Naive thymus-derived CD8-positive, alpha-beta T cell (primary cell): Measurements from ENCODE around the gene REM1. TPM values are rescaled to one million over a fixed set of nuclear protein-coding genes. Genes with fewer than 3 reads are reported as not detected.
"Not testable (repeated sequence)": the region's sequence is repeated elsewhere in the genome, so short reads cannot be mapped to it uniquely, and the experiment has no call there.

Experiments used
- ATAC-seq, 2 donors: fragments of 150-1000 bp; cut with Tn5 transposase in 1 of 2; sonication (Bioruptor Pico), chemical (Tn5 transposase) in 1 of 2; 1 replicate in 1 of 2; 2 replicates in 1 of 2; pipeline ENCODE4 v1.10.0; 2021; ENCODE audit warnings: mild to moderate bottlenecking in 2 of 2, moderate library complexity in 2 of 2
- POLR2A ChIA-PET: fragments of 350-600 bp; sonication (Branson Sonifier 250); formaldehyde crosslinking; loops from one replicate; lab custom pipeline; 2021; ENCODE audit warnings: antibody characterized with exemption; lab: Charles Lee
- DNase-seq, 10 donors: peaks; one replicate each; pipeline versions ENCODE4 v3.0.0 to v3.0.0-alpha.2; 2020 to 2022
- H3K27ac Mint-ChIP-seq, 10 donors: one replicate each; pipeline ENCODE4 v1.8.0; 2020 to 2022; ENCODE audit warnings: mild to moderate bottlenecking in 10 of 10, mixed read lengths in 10 of 10, moderate library complexity in 4 of 10, inconsistent platforms in 1 of 10
- H3K27me3 Mint-ChIP-seq, 5 donors: one replicate each; pipeline ENCODE4 v1.8.0; 2021 to 2022; ENCODE audit warnings: mixed read lengths in 5 of 5
- H3K36me3 Mint-ChIP-seq, 3 donors: one replicate each; pipeline ENCODE4 v1.8.0; 2020 to 2022; ENCODE audit warnings: mixed read lengths in 3 of 3, mild to moderate bottlenecking in 2 of 3, inconsistent platforms in 1 of 3
- H3K4me1 Mint-ChIP-seq, 4 donors: one replicate each; pipeline ENCODE4 v1.8.0; 2021 to 2022; ENCODE audit warnings: mixed read lengths in 4 of 4
- H3K4me3 Mint-ChIP-seq, 10 donors: one replicate each; pipeline ENCODE4 v1.8.0; 2020 to 2022; ENCODE audit warnings: mild to moderate bottlenecking in 10 of 10, mixed read lengths in 10 of 10, moderate library complexity in 6 of 10, inconsistent platforms in 1 of 10
- H3K9me3 Mint-ChIP-seq, 9 donors: one replicate each; pipeline ENCODE4 v1.8.0; 2020 to 2022; ENCODE audit warnings: mixed read lengths in 9 of 9, mild to moderate bottlenecking in 3 of 9, inconsistent platforms in 1 of 9, moderate library complexity in 1 of 9
- polyA plus RNA-seq, 3 donors: library from polyadenylated mRNA; unstranded; fragments of 300-500 nt; fragmentation: Illumina TruSeq; gene quantifications; one replicate each; pipeline ENCODE4 v1.2.3, GENCODE V29; 2021
- total RNA-seq, 8 experiments: library from RNA in 2 of 8; stranded (reverse) in 2 of 8; gene quantifications; one replicate each; pipeline ENCODE4 v1.2.3 and lab custom pipeline; 2021 to 2026

REM1 gene
- total and polyA plus RNA-seq, 5 experiments from 2014 or later, result not detected

DNA sequence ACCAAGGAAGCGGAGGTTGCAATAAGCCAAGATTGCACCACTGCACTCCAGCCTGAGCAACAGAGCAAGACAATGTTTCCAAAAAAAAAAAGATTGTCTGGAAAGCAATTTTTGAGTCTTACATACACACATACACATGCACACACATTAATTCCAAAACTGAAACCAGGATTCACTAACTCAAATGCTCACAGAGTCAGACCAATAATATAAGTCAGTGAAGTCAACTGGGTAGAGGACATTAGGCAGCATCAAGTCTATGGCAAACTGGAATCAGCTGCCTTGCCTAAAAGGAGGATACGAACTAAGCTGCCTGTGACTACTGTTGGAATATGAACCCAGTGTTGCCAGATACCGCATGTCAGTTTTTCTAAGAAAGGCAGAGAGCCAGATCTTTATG is 15.7 kb downstream of the REM1 start:
- Mint-ChIP-seq H3K27ac (no peak overlapping the region), H3K4me1 (peaks cover 0 to 3% (median 0%) of the 10 kb centered on the region in 4 donors), H3K36me3 (no peaks in the 10 kb centered on the region), H3K9me3 (no peaks in the 10 kb centered on the region), H3K27me3 (peaks cover 12 to 35% (median 15%) of the 10 kb centered on the region in 5 donors), H3K4me3 (no peak overlapping the region)
- ATAC-seq (no peak), DNase-seq (no peak)
- POLR2A ChIA-PET, result no interaction called here

DNA sequence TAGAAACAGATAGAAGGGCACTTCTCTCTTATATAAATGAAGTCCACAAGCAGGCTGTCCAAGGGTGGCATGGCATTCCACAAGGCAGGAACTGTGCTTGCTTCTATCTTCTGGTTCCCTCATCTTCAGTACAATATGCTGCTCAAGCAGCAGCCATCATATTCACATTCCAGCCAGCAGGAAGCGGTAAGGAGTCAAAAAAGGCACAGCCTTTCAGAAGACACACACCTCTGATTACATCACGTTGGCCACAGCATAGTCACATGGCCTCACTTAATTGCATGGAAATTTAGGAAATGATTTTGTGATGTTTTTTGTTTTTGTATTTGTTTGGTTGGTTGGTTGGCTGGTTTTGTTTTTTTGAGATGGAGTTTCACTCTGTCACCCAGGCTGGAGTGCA is 19.0 kb downstream of the REM1 start:
- Mint-ChIP-seq H3K36me3 (peaks cover 0 to 2% (median 0%) of the 10 kb centered on the region in 3 donors), H3K27ac (no peak overlapping the region), H3K4me1 (no peaks in the 10 kb centered on the region), H3K4me3 (no peak overlapping the region), H3K9me3 (no peaks in the 10 kb centered on the region), H3K27me3 (peaks cover 15 to 33% (median 16%) of the 10 kb centered on the region in 5 donors)
- DNase-seq, result no peak
- POLR2A ChIA-PET, result no interaction called here
- no peak for ATAC-seq

DNA sequence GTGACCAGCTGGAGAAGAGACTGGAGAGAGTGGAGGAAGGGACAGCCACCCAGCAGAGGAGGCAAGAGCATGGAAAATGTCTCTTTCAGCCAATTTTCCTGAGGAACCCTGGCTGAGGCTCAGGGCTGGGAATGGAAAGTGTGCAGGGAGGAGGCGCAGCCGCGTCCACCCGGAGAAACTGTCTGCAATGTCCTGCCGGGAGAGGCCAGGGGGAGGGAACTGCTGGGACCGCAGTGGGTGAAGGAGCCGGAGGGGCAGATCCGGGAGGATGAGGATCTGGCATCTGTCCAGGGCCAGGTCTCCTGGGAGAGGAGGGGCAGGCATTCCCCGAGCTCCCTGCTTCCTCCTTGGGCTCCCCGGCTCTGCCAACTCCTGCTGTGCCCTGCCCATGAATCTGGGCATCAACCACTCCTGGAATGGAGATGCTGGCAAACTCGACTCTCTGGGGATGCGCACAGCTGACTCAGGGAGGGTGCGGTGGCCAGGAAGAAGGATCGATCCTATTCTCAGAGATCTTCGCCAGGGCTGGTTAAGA is 21.7 kb downstream of the REM1 start:
- ATAC-seq, result no peak
- POLR2A ChIA-PET, result no interaction called here
- H3K27ac Mint-ChIP-seq, result no peak overlapping the region

DNA sequence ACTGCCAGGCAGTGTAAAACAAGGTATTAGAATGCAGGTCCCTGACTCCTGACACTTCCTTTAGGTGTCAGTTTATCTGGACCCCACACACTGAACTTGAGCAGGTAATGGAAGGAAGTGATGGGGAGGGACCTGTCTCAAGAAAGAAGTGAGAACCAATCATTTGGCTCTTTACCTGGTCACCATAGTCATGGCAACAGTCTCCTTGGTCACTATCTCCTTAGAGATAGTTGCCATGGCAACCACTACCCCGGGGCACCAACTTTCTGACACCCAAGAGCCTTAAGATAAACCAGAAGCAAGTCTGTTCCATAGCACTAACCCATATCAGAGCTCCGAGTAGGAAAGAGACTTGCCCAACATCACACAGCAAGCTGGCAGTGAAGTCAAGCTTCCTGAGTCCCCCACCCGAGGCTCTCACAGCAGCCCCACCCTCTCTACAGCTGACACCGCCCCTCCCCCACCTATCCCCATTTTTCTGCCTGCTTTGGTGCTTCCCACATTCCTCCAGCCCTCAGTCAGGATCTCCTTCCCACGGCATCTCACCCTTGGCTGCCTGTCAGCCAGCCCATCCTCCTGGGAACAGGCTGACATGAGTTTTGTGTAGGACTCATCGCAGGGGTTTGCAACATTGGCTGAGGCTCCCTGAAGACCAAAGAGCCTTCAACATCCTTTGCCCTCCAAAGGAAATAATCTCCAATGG is 22.9 kb downstream of the REM1 start:
- H3K36me3 Mint-ChIP-seq, result peaks cover 0 to 2% (median 0%) of the 10 kb centered on the region in 3 donors
- H3K9me3 Mint-ChIP-seq, result no peaks in the 10 kb centered on the region
- H3K27me3 Mint-ChIP-seq, result peaks cover 13 to 33% (median 15%) of the 10 kb centered on the region in 5 donors
- H3K27ac Mint-ChIP-seq, result no peak overlapping the region
- no peak for ATAC-seq
- POLR2A ChIA-PET, result no interaction called here
- DNase-seq, result no peak
- no peak overlapping the region for H3K4me3 Mint-ChIP-seq
- peaks cover 0 to 6% (median 2%) of the 10 kb centered on the region in 4 donors for H3K4me1 Mint-ChIP-seq

More for the DNA sequence above, 21.7 kb downstream of the REM1 start:
- H3K9me3 Mint-ChIP-seq, result no peaks in the 10 kb centered on the region
- H3K36me3 Mint-ChIP-seq, result peaks cover 0 to 2% (median 0%) of the 10 kb centered on the region in 3 donors
- H3K27me3 Mint-ChIP-seq, result peaks cover 14 to 33% (median 15%) of the 10 kb centered on the region in 5 donors
- no peaks in the 10 kb centered on the region for H3K4me1 Mint-ChIP-seq
- H3K4me3 Mint-ChIP-seq, result no peak overlapping the region
- DNase-seq, result no peak

DNA sequence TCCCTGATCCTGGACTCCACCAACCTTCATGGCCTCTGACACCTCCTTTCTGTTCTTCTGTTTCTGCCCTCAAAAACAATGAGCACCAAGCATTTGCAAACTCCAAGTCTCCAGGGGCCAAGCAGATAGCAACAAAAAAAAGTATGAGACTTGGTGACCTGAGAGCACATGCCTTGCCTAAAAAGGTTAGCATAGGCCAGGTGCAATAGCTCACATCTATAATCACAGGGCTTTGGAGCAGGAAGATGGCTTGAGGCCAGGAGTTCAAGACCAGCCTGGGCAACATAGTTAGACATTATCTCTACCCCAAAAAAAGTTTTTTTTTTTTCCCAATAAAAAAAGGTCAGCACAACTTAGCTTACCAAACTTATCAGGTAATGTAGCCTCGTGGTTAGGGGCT is 25.4 kb downstream of the REM1 start:
- ATAC-seq (no peak), DNase-seq (no peak)
- POLR2A ChIA-PET, result no interaction called here
- no peak overlapping the region for H3K4me3 Mint-ChIP-seq
- H3K9me3 Mint-ChIP-seq, result no peaks in the 10 kb centered on the region
- H3K27ac Mint-ChIP-seq, result no peak overlapping the region
- H3K36me3 Mint-ChIP-seq, result peaks cover 0 to 2% (median 0%) of the 10 kb centered on the region in 3 donors
- H3K4me1 Mint-ChIP-seq, result peaks cover 5 to 16% (median 7%) of the 10 kb centered on the region in 4 donors
- H3K27me3 Mint-ChIP-seq, result peaks cover 5 to 37% (median 16%) of the 10 kb centered on the region in 5 donors

DNA sequence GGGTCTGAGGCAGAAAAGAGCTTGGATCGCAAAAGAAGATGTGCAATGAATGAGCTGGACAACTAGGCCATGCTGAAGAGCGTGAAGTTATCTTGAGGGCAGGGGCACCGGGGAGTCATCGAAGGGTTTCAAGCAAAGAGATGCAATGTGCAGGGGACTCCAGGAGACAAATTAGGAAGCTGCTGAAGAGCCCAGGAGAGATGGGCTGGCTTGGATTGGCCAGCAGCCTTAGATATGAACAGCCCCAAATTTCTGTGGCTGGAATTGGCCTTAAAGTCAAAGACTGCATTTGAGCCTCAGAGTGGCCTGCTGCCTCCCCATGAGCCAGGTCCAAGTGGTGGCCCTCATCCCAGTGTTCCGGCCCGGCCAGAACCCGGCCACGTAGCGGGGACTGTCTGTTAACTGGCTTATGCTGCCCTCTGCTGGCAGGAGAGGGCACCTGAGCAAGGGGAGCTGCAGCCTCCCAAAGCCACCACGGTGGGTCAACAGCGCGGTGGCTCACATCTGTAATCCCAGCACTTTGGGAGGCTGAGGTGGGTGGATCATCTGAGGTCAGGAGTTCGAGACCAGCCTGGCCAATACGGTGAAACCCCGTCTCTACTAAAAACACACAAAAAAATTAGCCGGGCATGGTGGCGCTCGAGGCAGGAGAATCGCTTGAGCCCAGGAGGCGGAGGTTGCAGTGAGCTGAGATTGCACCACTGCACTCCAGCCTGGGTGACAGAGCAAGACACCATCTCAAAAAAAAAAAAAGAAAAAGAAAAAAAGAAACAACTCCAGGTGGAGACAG is 28.0 kb downstream of the REM1 start:
- H3K9me3 Mint-ChIP-seq, H3K36me3 Mint-ChIP-seq: not testable (repeated sequence)
- Mint-ChIP-seq H3K27ac (peak overlapping the region in 3 of 10 donors; percentile 11 to 21 (median 16)), H3K27me3 (peaks cover 0 to 27% (median 11%) of the 10 kb centered on the region in 5 donors), H3K4me1 (peaks cover 5 to 16% (median 7%) of the 10 kb centered on the region in 4 donors), H3K4me3 (peak overlapping the region in 1 of 10 donors; percentile 32)
- POLR2A ChIA-PET, result interaction anchor here (1.2 kb wide), 1 partner anchor 39 kb away, joined by 5 read pairs; no protein-coding TSS in a partner anchor
- ATAC-seq (peak; percentile 98 to 100), DNase-seq (peak; percentile 51 to 86 (median 68))

DNA sequence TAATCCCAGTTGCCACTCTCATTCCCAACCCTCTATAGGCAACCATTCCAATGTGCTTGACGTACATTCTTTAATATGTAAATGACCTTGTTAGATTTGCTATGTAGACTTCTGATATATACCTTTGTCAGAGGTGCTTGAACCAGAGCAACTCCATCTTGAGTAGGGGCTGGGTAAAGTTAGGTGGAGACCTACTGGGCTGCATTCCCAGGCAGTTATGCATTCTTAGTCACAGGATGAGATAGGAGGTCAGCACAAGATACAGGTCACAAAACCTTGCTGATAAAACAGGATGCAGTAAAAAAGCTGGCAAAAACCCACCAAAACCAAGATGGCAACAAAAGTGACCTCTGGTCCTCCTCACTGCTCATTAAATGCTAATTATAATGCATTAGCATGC is 30.8 kb downstream of the REM1 start:
- Mint-ChIP-seq H3K27ac (no peak overlapping the region), H3K4me1 (peaks cover 5 to 16% (median 7%) of the 10 kb centered on the region in 4 donors), H3K36me3 (peaks cover 0 to 6% (median 2%) of the 10 kb centered on the region in 3 donors), H3K27me3 (peaks cover 0 to 39% (median 16%) of the 10 kb centered on the region in 5 donors), H3K9me3 (peaks cover 0 to 2% (median 0%) of the 10 kb centered on the region in 9 donors), H3K4me3 (no peak overlapping the region)
- DNase-seq (no peak), ATAC-seq (no peak)
- POLR2A ChIA-PET, result no interaction called here

DNA sequence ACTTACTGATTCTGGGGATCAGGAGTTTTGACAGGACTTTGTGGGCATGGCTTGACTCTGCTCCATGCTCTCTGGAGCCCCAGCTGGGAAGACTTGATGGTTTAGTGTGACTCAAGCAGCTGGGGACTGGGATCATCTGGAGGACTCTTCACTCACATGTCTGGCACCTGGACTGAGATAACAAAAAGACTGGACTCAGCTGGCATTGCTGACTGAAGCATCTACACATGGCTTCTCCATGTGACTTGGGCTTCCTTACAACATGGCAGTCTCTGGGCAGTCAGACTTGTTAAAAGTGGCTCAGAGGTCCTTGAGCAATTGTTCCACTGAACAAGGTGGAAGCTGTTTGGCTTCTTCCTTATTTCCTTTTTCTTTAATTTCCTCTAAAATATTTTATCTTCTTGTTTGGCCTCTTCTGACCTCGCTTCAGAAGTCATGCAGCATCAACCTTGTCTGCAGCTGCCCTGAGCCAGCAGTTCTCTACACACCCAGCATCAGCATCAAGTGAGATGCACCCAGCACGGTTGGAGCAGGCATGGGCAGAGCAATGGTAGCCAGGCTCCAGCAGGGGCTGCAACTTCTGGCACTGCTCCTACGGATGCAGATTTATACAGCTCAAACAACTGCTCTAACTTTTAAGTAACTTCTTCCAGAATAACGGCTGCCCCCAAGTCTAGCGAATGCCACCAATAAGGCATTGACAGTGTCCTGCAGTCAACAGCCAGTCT is 33.6 kb downstream of the REM1 start:
- peaks cover 0 to 33% (median 15%) of the 10 kb centered on the region in 5 donors for H3K27me3 Mint-ChIP-seq
- peaks cover 1 to 4% (median 2%) of the 10 kb centered on the region in 4 donors for H3K4me1 Mint-ChIP-seq
- DNase-seq, result no peak
- H3K4me3 Mint-ChIP-seq, result no peak overlapping the region
- peak overlapping the region in 2 of 10 donors; percentile 33 to 73 for H3K27ac Mint-ChIP-seq
- peaks cover 0 to 6% (median 2%) of the 10 kb centered on the region in 3 donors for H3K36me3 Mint-ChIP-seq
- H3K9me3 Mint-ChIP-seq, result peaks cover 0 to 2% (median 0%) of the 10 kb centered on the region in 9 donors
- POLR2A ChIA-PET, result no interaction called here
- no peak for ATAC-seq

DNA sequence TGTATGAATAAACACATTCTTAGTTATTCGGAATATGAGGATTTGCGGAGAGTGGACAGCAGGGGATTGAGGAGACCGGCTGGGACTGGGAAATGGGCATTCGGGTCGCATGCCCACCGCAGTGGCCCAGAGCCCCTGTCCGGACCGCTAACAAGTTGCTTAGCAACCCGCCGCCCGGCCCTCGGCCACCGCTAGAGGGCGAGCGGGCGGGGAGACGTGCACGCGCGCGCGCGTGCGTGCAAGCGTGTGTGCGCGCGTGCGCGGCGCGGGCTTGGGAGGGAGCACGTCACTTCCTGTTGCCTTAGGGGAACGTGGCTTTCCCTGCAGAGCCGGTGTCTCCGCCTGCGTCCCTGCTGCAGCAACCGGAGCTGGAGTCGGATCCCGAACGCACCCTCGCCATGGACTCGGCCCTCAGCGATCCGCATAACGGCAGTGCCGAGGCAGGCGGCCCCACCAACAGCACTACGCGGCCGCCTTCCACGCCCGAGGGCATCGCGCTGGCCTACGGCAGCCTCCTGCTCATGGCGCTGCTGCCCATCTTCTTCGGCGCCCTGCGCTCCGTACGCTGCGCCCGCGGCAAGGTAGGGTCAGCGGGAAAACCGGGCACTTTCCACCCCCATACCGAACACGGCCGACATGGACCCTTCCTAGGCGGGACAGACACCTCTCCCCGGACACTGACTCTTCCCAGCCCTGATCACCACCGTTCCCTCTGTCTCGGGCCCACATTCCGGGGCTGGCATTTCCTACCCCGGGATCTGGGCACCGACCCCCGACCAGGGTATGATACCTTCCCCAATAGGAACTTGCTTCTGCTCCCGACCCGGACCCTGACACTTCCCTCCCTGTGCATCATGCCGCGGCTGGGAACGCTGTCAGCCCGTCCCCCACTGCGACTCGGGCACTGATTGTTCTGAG is 39.3 kb downstream of the REM1 start, which contains the start of gene HM13:
Gene HM13 (plus strand): TSS at position 289 of the 918 bp plus-strand sequence. CDS start 110 bp downstream, at position 399.
- POLR2A ChIA-PET, result no interaction called here
- DNase-seq (peak; percentile 80 to 93 (median 88)), ATAC-seq (peak; percentile 88)
- Mint-ChIP-seq H3K27me3 (peaks cover 0 to 2% (median 0%) of the 10 kb centered on the region in 5 donors), H3K9me3 (no peaks in the 10 kb centered on the region), H3K27ac (peak within 1 kb of the TSS in 8 of 10 donors; percentile 69 to 95 (median 86)), H3K4me1 (peaks cover 2 to 11% (median 9%) of the 10 kb centered on the region in 4 donors), H3K4me3 (peak within 1 kb of the TSS in 2 of 10 donors; percentile 62 to 75), H3K36me3 (peaks cover 0 to 7% (median 0%) of the 10 kb centered on the region in 3 donors)

DNA sequence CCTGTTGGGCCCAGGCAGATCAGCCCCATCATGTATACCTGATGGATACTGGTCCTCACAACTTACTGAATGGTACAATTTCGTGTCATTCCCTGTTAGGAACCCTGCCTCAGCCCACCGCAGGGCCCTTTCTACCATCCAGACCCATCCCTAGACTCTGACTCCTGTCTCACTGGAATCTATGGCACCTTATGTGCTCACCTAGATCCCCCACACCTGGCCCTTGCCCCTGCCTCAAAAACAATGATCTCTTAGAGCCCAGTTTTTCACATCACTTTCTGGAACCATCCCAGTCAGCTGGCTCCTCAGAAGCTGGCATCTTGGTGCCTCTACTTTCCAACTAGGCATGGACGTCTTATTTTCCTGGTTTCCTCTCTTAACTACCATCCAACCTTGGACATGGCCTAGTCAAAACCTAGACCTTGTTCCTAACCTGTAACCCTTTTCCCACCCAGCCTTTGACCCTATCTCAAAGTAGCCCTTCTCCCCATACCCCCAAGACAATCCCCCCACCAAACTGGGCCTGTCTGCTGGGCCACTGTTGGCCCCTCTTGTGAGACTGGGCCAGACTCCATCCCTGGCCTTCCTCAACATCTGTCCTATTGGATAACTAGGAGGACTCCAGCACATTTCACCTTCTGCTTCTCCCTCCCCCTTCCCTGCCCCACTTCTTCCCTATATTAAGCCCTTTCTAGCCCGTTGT is 40.1 kb downstream of the REM1 start:
- H3K27ac Mint-ChIP-seq, result no peak overlapping the region
- H3K4me1 Mint-ChIP-seq, result peaks cover 3 to 18% (median 15%) of the 10 kb centered on the region in 4 donors
- H3K36me3 Mint-ChIP-seq, result peaks cover 0 to 15% (median 0%) of the 10 kb centered on the region in 3 donors
- no peaks in the 10 kb centered on the region for H3K9me3 Mint-ChIP-seq
- POLR2A ChIA-PET, result no interaction called here
- H3K4me3 Mint-ChIP-seq, result no peak overlapping the region
- no peaks in the 10 kb centered on the region for H3K27me3 Mint-ChIP-seq
- ATAC-seq (no peak), DNase-seq (no peak)

DNA sequence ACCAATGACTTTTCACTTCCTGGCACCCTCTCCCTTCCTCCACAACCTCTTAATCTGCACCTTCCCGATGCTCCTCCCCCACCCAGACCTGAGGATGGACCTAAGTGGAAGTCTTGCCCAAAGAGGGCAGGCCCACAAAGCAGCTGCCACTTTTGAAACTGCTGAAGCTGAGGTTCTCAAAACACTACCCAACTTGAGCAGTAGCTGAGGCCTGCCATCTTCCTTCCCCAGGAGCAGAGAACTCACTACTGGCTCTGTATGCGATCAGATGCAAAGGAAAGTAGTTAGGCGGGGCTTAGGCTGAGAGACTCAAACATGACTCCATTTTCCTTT is 40.7 kb downstream of the REM1 start:
- no peaks in the 10 kb centered on the region for H3K27me3 Mint-ChIP-seq
- no peak overlapping the region for H3K27ac Mint-ChIP-seq
- no peak overlapping the region for H3K4me3 Mint-ChIP-seq
- no peaks in the 10 kb centered on the region for H3K9me3 Mint-ChIP-seq
- POLR2A ChIA-PET, result no interaction called here
- peaks cover 0 to 20% (median 0%) of the 10 kb centered on the region in 3 donors for H3K36me3 Mint-ChIP-seq
- DNase-seq (no peak), ATAC-seq (no peak)
- H3K4me1 Mint-ChIP-seq, result peaks cover 6 to 23% (median 20%) of the 10 kb centered on the region in 4 donors
